Pulmonary artery endothelial cell (primary cell): Measurements from ENCODE around the gene ETV6. TPM values are rescaled to one million over a fixed set of nuclear protein-coding genes. Genes with fewer than 3 reads are reported as not detected.

Experiments
- DNase-seq: peaks from one replicate; pipeline ENCODE4 v3.0.0-alpha.2; 2011; ENCODE audit warnings: low read depth, low spot score
- total RNA-seq: library from RNA; depleted of rRNA; stranded (reverse); fragments of >200 nt; gene quantifications from 2 replicates; pipeline ENCODE4 v1.2.3, GENCODE V29; 2014

Gene ETV6
- total RNA-seq, 1 donor from 2014 or later, result 9.6 TPM

DNA sequence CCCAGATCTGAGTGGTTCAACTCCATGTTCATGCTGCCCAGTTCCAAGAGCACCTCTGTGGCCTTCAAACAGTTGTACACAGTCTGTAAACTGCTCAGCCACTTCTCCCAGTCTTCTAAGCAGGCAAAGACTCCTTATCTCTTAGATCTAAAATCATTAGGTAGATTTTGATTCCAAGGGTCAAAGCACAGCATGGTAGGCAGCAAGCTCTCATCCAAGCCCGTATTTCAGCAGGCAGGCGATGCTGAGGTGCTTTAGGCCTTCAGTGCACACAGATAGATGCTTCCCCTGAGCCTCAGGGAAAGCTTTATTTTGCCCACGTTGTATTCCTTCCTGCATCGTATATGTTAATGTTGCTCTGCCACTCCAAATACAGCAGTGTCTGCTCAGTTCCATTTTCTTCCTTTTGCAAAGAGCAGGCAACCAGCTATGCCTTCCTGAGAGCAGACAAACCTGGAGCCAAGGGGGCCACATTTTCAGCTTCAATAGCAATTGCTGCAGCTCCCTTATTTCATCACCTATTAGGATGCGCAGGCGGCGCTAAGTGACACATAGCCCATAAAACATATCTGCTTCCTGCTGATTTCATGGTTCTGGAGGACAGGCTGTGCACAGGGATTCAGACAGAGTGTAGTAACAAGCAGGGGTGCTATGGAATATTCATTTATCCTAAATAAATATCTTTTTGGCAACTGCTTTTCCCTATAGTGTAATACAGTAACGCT lies 67.5 kb downstream of the ETV6 start:
- DNase-seq, result no peak

DNA sequence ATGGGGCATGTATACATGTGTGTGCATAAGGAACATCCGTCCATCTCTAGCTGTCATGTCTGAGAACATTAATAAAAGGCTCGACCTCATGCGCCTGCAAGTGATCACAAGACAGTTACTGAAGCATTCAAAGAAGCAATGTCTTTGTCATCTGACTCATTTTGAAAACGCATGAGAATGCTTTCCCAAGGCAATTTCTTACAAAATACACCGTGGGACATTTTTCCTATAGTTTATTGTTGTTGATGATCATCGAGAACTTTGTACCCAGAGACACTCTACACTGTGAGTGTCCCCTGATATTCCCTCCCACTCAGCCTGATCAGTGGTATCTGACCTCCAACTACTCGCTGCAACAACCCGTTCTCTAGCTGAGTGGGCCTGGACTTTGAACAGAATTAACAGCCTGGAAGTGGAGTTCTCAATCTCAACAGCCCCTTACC lies 68.1 kb downstream of the ETV6 start:
- no peak for DNase-seq

DNA sequence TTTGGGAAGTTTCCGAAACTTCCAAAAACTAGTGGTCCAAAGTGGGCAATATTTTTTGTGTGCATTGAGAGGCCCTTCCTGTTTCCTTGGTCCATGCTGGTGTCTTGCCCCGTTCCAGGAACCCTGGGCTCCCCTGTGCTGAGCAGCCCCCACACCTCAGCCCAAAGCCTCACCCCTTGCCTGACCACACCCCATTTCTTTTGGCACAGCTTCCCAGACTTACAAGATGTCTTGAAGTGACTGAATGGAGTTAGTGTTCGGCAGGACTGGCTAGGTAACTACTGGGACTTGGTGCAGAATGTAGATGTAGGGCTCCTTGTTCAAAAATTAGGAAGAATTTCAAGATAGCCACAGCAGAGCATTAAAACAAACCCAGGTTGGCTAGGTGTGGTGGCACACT lies 68.6 kb downstream of the ETV6 start:
- DNase-seq, result no peak

DNA sequence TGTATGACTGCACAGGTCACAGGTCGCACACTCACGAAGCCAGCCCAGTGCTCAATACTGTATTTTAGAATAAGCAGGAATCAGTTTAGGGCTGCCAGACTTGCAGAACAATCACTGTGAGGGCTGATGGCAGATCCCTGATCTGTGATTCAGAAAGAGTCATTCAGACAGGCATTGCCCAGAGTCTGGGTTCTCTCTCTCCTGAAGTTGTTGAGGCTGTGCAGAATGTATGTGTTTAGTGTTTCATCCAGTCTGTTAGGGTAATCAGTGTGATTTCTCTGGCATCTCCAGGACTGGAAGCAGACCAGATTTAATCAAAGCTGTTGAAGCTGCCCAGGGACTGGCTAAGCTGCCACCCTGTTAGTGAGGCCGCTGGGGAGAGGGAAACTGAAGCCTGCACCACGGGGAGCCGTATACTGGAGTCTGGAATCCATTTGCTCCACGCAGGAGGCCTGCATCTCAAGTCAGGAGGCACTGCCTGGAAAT lies 69.3 kb downstream of the ETV6 start:
- peak; percentile 33 for DNase-seq

DNA sequence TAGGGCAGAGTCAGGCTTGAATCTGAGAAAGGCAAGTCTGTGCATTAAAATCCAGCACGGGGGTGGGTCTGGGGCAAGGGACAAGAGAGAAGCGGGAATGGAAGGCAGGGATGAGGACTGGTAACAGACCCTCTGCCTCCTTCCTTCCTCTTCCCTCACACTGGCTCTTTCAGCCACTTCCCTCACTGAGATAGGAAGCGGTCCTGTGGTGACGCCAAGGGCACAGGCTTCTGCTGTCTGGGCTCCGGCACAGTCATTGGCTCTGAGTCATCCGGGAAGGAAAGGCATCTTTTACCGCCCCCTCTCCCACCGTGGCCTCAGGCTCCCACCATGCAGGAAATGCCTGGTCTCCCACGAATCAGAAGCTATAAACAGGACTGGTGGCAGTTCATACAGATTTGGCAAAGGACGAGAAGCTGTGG lies 70.2 kb downstream of the ETV6 start:
- DNase-seq, result peak; percentile 83

DNA sequence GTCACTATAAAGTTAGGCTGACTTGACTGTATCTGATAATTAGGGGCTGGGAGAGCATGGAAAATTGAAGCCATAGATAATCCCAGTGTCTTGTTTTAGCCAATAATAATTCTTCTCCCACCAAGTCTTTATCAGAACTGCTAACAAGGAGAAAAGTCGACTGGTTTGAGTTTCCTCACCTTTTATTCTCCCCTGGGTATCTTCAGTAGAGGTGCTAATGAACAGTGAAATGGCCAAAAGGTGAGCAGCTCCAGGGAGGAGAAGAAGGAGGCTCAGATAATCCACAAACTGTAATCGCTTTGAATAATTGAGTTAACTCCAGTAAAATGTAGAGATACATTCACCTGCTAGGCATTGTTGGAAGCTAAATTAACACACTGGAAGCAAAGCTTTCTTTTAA lies 72.6 kb downstream of the ETV6 start:
- DNase-seq, result no peak

DNA sequence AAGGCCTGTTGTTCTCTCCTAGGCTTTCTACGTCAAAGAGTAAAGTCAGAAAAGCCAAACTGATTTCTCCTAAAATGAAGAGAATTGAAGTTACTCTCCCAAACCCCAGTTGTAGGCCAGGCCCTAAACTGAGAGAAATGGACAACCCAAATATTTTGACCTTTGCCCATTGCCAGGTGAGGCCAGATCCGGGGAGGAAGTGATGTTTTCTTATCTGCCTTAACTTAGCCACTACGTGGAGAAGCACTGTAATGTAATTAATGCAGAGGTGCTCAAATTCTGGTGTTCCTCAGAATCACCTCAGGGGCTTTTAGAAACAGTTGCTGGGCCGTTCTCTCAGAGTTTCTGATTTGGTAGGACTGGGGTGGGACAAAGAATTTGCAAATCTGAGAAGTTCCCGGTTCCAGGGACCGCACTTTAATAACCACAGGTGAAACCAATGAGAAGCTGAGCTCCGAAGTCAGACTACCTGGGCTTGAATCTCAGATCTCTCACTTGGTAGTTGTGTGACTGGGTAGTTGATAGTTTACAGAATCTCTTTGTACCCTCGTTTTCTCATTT lies 73.2 kb downstream of the ETV6 start:
- no peak for DNase-seq

DNA sequence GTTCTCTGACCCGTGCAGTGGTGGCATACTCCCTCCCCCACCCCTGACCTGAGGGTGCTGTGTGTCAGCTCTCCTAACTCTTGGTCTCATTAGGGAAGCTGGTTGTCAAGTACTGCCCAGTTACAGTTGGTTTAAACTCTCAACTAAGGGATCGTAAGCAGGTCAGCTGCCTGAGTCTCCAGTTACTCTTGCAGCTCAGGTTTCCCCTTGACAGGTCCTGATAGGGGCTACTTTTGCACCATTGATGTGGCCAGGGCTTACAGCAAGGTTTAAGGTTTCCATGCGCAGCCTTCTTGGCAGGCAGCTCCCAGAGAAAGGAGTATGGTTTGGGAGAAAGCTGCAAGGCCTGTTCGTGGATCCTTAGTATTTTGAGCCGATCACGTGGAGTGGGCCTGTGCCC lies 74.5 kb downstream of the ETV6 start:
- no peak for DNase-seq

DNA sequence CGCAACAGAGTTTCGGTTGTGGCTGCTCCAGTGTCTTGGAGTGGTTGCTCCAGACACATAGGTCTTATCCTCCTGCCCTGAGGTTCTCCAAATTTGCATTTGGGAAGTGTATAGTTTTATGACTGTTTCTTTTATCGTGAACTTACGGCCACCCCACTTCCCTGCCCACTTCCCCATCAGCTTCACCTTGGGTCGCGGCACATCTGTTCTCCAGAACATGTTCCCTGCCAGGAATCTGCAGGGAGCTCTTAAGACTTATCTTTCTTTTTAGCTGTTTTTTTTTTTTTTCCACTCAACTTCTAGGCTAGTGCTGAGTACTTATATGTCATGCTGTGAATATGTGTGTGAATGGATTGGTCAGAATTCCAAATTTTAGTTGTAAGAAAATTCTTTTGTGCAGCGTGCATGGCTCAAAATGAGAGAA lies 75.4 kb downstream of the ETV6 start:
- peak; percentile 56 for DNase-seq

DNA sequence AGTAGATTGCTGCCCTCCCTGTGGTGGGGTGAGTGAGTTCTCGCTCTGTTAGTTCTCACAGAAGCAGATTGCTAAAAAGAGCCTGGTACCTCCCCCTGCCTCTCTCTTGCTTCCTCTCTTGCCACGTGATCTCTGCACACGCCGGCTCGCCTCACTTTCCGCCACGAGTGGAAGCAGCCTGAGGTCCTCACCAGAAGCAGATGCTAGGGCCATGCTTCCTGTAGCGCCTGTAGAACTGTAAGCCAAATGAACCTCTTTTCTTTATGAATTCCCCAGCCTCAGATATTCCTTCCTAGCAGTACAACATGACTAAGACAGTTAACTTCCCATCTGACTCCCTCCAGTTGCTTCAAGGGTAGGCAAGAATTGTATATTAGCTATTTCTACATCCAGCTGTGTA lies 76.2 kb downstream of the ETV6 start:
- DNase-seq, result no peak

DNA sequence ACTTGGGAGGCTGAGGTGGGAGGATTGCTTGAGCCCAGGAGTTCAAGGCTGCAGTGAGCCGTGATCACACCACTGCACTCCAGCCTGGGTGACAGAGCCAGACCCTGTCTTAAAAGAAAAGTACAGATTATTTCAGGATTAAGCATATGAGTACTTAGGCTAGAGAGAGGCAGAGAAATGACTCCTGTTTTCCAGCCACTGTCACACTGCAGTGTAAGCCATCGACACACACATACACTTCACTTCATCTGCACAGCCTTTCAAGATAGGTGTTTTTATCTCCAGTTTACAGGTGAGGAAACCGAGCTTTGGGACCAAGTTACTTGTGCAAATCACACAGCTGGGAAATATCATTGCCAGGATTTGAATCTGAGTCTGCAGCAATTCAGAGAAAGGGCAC lies 77.2 kb downstream of the ETV6 start:
- DNase-seq, result no peak

DNA sequence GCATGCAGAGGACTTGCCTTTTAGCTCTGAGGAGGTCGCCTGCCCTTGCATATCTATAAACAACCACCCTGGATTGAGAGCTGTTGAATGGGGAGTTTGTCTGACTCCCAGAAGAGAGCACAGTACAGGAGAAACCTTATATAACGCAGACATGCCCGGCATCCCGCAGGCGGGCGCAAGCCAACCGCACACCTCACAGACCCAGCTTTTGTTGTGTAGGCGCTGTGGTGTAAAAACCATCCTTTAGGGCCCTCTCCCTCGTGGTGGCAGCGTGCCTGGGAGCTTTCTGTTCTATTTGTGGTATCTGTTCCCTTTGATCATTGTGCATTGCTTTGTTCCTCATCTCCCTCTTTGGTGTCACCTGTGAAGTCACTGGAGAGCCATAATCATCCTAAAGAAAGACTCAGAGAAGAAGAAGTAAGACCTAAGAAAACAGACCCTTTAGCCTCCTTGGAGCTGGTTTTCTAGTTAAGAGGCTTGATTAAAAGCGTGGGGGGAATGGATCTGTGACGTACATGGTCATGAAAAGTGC lies 77.7 kb downstream of the ETV6 start:
- DNase-seq, result no peak

DNA sequence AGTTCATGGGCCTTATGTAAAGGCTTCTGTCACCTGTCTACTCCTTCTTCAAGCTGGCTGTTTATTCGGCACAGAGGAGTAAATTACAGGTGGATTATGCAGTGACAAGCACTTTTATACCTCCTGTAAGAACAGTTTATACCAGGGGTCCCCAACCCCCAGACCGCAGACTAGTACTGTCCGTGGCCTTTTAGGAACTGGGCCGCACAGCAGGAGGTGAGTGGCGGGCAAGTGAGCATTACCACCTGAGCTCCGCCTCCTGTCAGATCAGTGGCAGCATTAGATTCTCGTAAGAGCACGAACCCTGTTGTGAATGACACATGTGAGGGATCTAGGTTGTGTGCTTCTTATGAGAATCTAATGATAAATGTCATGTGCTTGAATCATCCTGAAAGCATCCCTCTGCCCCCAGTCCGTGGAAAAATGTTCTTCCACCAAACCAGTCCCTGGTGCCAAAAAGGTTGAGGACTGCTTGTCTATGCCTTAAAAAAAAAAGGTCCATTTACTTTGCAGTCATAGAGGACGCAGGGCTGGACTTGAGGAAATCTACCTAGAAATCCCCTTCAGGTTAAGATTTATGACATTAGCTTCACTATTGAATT lies 78.8 kb downstream of the ETV6 start:
- no peak for DNase-seq

DNA sequence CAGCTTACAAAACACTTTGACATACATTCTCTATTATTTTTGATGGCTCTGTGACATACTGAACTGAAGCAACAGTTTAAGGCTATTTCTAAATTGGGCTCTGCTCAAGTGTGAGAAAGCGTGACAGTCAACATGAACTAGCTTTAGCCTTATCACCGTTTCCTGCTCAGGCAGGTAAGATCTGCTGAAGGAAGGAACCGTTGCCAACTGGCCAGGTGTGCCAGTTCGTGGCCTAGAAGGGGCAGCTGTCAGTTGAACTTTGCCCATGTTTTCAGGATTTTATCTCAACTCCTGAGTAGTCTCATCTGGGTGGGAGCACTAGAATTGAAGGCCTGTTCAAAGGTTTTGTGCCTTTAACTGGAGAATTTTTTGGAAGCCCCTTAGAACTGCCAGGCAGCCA lies 79.5 kb downstream of the ETV6 start:
- no peak for DNase-seq

DNA sequence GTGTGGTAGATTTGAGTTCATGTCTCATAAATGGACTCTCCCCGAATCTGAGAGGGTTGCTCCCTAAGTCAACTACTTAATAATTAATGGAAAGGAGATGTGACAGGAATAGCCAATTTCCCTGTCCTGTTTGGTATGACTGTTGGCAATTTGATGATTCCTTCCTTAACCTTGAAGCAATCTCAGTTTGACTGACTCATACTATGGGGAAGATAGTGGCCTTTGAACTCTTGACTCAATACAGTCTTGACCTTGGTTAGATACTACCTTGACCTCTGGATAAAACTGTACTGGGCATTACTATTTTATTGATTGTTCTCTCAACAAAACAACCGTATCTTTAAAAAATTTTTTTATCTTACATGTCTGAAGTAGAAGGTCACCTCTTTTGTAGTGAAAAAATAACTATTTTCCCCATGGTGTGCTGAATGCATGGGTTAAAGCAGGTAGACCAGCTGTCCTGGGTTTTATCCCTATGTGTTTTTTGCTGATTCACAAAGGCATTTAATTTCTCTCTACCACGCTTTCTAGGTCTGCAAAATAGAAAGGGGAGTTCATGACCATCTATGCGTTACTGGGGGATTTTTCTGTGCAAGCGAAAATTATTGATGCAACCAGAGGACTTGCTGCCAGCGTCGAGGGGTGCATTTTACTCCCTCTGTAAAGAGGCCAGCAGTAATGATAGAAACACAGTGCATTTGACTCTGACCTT lies 80.1 kb downstream of the ETV6 start:
- DNase-seq, result no peak

DNA sequence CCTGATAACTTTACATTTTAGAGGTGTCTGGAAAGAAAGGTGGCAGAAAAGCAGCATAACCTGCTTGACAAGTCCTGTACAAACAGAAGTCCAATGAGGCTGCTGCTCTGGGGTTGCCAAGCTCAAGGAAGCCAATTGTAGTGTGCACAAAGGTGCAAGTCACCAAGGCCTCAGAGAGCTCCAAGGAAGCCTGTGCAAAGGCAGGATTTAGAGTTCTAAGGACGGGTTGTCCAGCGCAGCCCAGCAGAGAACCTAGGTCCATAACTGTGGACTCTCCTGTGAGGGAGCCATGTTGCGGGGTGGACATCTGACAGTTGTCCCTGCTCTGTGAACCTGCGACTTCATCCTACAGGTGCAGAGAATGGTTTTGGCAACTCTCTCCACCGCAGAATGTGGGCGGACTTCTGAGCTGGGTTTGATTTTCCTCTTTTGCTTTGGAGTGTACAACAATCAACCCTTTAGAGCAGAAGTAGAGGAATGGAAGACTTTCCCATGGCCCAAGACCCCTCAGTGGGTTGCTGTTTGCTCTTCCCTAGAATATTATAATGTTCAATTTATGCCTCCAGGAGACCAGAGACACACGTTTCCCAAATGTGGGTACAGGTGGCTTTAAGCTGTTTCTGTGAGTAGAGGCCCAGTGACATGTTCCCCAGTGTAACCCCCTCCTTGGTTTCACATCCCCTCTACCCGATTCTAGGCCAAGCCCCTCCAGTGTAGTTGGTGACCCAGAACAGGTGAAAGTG lies 81.0 kb downstream of the ETV6 start:
- no peak for DNase-seq

DNA sequence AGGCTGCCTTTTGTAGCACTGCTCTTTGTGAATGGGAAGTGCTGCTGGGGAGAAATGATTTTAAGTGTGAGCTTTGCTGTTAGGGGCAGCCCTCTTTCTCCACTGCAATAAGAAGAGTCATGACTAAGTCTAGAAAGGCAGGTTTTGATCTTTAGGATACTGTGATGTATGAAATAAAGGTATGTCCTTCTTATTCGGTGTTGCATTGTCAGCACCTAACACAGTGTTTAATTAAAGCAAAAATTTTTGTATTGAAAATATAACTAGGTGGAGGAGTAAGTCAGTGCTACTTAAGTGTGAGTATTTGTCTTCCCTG lies 81.5 kb downstream of the ETV6 start:
- DNase-seq, result no peak

DNA sequence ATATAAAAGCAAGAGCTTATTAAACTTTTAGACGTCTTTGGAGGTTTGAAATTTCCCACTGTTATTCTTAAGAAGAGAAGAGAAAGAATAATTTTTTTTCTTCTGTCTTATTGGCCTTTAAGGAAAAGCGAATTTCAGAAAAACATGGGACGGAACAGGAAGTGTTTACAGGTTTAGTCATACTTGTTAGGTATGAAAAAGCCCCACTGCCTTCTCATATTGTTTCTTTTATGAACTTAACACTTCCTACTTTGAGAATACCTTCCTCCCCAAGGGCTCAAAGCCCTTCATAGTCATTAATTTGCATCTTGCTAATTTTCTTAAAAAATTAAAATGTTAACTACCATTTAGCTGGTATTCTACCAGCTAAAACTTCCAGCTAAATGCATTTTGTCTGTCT lies 82.0 kb downstream of the ETV6 start:
- peak; percentile 65 for DNase-seq

DNA sequence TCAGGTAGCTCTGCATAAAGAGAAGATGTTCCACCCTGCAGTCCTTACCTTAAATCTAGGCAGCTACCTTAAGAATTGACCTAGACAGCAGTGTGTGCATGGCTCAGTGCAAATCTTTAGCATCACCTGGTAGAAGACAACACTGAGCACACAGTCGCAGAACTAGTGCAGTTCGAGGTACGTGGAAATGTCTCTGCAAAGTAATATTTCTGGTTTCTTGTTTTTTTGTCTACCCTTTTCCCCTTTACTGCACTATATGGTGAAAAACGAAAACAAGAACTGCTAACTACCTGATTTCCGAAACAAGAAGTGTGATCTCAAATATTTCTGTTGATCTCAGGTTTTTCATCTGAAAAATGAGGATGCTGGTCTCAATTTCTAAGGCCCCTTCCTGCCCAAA lies 82.5 kb downstream of the ETV6 start:
- DNase-seq, result no peak

DNA sequence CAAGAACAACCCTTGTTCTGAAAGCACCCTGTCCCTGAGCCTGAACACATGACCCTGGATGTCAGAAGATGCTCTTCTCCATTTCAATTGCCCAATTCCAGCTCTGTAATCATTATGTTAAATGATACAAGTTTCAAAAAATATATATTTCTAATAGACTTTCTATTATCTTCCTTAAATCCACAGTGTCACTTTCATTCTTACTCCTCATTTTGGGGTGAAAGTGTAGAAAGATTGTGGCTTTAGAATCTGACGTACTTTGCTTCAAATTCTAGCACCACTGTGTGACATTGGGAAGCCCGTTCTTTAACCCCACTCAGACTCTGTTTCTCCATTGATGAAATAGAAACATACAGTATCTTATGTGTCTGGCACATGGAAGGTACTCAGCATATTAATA lies 83.2 kb downstream of the ETV6 start:
- DNase-seq, result no peak

DNA sequence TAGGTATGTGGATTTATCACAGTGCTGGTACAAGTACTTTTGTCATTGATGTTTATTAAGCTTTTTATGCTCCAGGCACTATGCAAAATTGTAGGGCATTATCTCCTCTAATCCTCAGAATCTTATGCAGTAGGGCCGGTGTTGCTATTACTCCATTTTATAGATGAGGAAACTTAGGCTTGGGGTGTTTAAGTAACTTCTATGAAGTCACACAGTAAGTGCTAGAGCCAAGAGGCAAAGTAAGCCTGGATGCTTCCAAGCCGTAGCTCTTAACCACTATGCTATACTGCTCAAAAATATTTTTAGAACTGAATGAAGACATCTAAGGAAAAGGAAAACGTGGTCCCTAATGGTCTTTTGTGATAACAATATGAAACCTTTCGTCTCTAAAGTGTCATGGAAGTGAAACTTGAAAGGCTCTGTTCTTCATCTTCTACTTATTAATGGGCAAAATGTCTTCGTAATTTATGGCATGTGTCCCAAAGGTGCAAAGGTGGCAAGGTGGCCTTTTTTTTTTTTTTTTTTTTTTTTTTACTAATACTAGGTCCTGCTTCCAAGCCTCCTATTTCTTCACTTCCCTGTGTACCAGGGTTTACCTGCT lies 85.2 kb downstream of the ETV6 start:
- no peak for DNase-seq
